HG03066 (cell line): Measurements from ENCODE around the gene NAB1.

Experiments
- ATAC-seq: cut with Tn5 transposase; IDR thresholded peaks from one replicate; pipeline ENCODE4 v1.9.1; 2021; ENCODE audit warnings: low read depth; ENCODE audit not compliant: unreplicated experiment

Gene NAB1

GRCh38 chr2:190668892-190669291 lies 20.0 kb downstream of the NAB1 start:
- ATAC-seq, result no peak

DNA sequence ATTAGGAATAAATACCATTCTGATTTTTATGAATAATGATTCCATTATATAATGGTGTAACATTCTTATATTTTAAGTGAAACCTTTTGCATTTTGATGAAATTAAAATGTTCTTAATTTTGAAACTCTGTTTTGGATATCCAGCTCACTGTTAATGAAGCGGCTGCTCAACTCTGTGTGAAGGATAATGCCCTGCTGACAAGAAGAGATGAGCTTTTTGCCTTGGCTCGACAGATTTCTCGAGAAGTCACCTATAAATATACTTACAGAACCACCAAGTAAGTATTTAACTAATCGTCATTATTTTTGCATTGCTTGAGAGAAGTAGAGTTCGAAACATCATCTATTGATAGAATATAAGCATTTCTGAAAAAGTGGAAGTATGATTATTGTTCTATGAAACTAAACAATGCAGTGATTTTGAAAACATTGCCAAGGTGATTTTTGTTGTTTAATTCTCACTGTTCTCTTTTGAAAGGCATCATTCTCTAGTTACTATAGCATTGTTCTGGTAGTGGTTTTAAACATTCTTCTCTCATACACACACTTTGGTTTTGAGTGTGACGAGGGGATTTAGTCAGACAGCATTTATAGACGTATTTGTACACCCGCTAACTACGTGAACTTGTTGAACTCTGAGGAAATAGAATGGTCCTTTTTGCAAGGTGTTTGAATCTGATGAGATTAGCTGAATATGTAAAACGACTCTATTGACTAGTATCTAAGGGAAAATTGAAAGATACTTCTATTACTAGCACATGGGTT lies 21.5 kb downstream of the NAB1 start:
- ATAC-seq, result peak; percentile 39

DNA sequence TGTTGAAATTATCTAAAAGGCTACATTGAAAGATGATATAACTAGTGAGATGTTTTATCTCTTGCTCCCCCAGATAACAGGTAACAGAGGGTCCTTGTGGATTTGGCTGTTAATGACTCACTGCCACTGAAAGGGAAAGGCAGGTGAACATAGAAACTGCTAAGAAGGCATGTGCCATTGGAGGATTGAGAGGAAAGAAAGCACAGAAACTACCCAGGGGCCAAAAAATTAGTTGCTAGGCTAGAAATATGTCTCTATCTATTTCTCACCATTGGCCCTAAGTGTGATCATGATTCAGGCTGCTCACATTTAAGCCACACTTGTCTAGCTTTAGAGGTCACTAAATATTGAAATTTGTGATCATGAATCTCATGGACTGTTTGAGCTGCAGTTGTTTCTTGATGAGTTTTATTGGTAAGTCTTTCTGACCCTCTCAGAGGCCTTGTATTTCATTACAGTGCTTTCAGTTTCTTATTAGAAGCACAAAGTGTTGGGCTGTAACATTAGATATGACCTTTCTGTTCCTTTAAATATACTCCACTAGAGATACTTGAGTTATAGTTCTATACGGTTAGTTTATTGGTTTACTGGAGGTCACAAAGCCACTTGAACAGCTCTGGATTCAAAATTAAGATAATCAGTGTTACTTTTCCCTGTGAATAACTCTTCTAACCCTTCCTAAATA lies 26.2 kb downstream of the NAB1 start:
- ATAC-seq, result peak; percentile 52

DNA sequence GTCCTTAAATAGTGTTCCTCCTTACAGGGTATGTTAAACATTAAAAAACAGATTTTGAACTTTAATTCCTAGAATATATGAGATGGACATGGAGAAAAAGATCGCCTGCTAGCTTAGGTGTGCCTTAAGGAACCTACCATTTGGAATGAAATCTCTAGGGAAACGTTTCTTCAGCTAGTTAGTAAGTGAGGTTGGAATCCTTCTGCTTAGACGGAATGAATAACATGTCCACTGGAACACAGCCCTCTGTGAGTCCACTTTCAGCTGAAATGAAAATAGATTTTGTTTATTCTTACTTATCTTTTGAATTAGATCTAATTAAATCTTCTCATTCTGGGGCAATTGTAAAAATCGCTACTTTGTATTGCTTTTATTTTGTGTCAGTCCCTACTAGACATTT lies 28.4 kb downstream of the NAB1 start:
- no peak for ATAC-seq

GRCh38 chr2:190678444-190679162 lies 29.7 kb downstream of the NAB1 start:
- peak; percentile 61 for ATAC-seq

- ATAC-seq, result no peak
These were observed 30.5 kb downstream of the NAB1 start for GRCh38 chr2:190679391-190679790.

DNA sequence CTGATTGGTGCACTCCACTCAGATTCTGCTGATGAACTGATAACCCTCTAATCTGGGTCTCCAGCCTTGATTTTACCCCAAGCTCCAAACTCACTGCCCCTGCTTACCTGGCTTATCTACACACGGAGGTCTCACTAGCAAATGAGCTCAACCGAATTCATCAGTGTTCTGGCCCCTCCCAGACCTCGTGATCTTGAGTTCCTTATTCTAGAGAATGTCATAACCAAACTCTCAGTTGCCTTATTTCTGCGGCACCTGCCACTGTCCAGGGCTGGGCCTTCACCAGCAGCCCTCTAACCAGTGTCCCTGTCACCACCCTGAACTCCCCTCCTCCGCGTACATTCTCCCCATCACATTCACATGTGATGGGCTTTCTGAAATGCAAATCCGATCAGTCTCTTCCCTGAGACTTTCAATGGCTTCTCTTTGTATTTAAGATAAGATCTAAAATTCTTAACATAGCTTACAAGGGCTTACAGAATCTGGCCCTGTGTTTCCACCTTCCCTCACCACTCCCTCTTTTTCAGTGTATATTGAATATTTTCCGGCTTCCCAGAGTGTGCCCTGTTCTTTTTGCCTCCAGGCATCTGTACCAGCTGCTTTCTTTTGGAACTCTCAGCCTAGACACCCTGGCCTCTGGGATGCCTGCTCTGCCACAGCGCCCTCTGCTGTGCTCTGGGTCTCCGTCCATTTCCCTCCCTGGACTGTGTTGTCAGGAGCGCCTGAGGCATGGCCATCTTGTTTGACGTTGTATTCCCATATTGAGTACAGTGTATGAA lies 31.1 kb downstream of the NAB1 start:
- ATAC-seq, result peak; percentile 45

DNA sequence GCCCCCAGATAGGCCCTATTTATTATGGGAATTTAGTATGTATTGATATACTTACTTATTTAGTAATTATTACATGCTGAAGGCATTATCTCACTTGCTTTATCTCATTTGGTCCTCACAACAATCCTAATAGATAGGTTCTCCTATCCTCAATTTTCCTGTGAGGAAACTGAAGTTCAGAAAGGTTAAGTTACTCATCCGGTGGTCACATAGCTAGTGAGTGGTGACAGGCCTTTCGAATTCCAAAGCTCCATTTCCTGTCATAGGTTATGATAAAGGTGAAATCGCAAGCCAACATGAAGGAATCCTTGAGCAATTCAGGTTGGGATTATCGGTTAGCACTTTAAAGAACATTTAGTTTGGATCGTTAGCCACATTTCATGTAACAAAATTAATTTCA lies 33.3 kb downstream of the NAB1 start:
- ATAC-seq, result no peak

GRCh38 chr2:190683802-190684201 lies 34.9 kb downstream of the NAB1 start:
- no peak for ATAC-seq

- no peak for ATAC-seq
These were observed 36.0 kb downstream of the NAB1 start for GRCh38 chr2:190684931-190685330.

DNA sequence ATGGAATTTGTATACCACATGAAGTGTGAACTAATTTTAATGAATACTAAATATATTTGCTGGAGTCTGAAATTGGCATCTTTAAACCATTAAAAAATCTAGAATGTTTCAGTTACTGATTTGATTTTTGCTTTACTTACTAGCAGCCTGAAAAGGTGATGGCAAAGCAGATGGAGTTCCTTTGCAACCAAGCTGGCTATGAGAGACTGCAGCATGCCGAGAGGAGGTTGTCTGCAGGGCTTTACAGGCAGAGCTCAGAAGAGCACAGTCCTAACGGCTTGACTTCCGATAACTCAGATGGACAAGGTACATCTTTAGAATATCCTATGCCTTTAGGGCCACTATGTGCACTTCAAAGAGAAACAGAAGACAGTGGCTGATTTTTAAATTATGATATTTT lies 36.5 kb downstream of the NAB1 start:
- ATAC-seq, result no peak

GRCh38 chr2:190693533-190694232 lies 44.8 kb downstream of the NAB1 start:
- ATAC-seq, result no peak

- ATAC-seq, result no peak
These were observed 45.6 kb downstream of the NAB1 start for GRCh38 chr2:190694479-190694878.

DNA sequence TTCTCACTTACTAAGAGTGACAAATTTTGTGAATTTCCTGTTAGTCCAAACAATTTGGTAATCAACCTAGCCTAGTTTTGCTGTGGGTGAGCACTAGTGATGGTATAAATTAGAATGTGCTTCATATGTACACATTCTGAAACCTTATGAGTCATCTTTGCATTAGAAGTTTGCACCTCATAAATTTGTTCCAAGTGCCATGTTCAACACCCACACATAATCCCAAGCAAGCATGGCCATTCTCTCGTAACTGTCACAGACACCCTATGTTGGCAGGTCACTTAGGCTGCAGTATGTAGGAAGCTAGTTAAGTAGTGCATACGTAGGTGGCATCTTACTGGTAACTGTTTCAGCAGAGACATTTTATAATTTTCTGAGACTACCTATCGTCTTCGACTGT lies 46.9 kb downstream of the NAB1 start:
- no peak for ATAC-seq

- ATAC-seq, result no peak
These were observed 48.0 kb downstream of the NAB1 start for GRCh38 chr2:190696792-190697398.

DNA sequence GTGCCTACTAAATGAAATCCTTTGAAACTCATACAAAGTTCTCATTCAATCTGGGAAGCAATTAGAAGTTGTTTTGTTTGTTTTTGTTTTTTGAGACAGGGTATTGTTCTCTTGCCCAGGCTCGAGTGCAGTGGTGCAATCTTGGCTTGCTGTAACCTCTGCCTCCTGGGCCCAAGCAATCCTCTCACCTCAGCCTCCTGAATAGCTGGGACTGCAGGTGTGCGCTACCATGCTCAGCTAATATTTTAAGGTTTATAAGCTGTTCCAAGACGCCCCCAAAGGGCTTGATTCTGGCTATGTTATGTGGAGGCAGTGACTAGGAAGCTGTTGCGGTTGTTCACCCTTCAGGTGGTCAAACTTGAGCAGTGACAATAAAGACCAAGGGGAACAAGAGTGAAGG lies 48.5 kb downstream of the NAB1 start:
- ATAC-seq, result no peak

DNA sequence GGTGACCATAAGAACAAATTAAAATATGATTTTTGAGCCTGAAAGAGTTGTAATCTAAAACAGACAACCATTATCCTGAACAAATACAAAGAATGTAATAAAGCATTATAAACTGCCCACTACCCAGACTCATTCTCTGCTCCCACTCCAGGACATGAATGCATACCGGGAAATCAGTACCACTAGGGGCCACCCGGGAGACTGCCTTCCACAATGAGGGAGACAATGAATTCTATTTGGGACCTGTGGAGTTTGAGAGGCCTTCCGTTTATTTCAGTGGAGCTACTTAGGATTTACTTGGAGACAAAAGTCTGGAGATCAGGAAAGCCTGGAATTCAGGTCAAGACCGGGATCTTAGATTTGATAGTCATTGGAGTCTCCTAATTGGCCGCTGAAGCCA lies 50.0 kb downstream of the NAB1 start:
- ATAC-seq, result no peak

DNA sequence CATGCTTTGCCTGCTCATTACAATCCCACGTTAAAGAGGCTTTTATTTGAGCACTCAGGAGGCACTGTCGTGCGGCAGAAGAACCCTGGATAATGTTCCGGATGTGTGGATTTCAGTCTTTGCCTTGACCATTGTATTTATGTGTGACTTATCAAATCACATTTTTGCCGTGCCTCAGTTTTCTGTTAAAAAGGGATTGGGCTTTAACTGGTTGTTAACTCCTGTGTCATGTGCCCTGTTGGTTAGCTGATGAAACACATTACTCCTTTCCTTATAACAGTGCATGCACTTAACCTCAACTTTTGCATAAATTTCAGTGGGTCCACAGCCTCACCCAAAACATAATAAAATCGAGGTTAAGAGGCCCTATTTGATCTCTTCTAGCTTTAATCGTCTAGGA lies 52.7 kb downstream of the NAB1 start:
- no peak for ATAC-seq

DNA sequence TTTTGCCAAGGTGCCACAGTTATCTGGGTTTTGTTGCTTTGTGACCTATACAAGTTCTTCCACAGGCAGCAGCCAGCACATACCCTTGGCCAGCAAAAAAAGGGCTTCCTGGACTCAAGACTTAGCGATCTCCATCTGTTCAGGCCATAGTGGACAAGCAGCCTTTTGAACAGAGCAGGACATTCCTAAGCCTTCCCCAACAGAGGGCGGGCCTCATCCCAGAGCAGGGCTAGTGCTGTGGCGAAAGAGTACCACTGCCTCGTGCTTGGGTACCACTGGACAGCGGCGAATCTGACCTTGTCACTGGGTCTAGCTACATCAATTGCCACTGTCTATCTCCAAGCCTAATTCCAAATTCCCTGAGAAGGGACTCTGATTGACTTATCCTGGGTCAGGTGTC lies 56.4 kb downstream of the NAB1 start:
- ATAC-seq, result no peak

- ATAC-seq, result no peak
These were observed 58.8 kb downstream of the NAB1 start for GRCh38 chr2:190707726-190708125.
